GM12878 (cell line): ENCODE data around the gene GMDS. TPM values are rescaled to one million over a fixed set of nuclear protein-coding genes. Genes with fewer than 3 reads are reported as not detected.

Experiments
- ATAC-seq: fragments of 200-7000 bp; cut with Tn5 transposase; 3 replicates; pipeline ENCODE4 v1.9.1; 2020; ENCODE audit warnings: mild to moderate bottlenecking, moderate library complexity
- BruUV-seq: library from RNA; stranded (reverse); fragments of 400-500 nt; replicated peaks from 2 replicates; lab custom pipeline; 2021; lab: Mats Ljungman, UMichigan
- CTCF ChIA-PET: fragments of 300-600 bp; sonication (Branson Sonifier 250); formaldehyde crosslinking; extraction: SDS; loops from one replicate; lab custom pipeline; 2021; ENCODE audit warnings: inconsistent platforms; lab: Yijun Ruan, JAX
- POLR2A ChIA-PET: fragments of 350-600 bp; formaldehyde crosslinking; extraction: SDS; loops from one replicate; lab custom pipeline; 2021; ENCODE audit warnings: inconsistent platforms; lab: Charles Lee
- RAD21 ChIA-PET: fragments of 300-600 bp; sonication (Branson Sonifier 250); formaldehyde crosslinking; loops from one replicate; lab custom pipeline; 2023; ENCODE audit warnings: antibody characterized with exemption; ENCODE audit not compliant: unreplicated experiment; lab: Charles Lee
- SMC1A ChIA-PET: fragments of 300-600 bp; sonication (Branson Sonifier 250); formaldehyde crosslinking; loops from one replicate; lab custom pipeline; 2023; ENCODE audit not compliant: unreplicated experiment, uncharacterized antibody; lab: Charles Lee
- DNase-seq: peaks from one replicate; pipeline ENCODE4 v3.0.0-alpha.2; 2011; ENCODE audit warnings: low read depth, low spot score
- FAIRE-seq: peaks from 3 replicates; lab custom pipeline; 2011; peaks lifted over from hg19 to GRCh38; lab: Jason Lieb, UNC
- H2AFZ ChIP-seq: 2 replicates; pipeline ENCODE4 v1.6.0; 2011; ENCODE audit warnings: low read depth, low read length, control low read depth; ENCODE audit not compliant: control insufficient read depth
- H3K27ac ChIP-seq: 2 replicates; pipeline ENCODE4 v1.5.1; 2011; ENCODE audit warnings: control low read depth; ENCODE audit not compliant: control insufficient read depth, insufficient read depth
- H3K27me3 ChIP-seq, 2 experiments: replicated peaks in 1 of 2; 2 replicates each; pipeline versions ENCODE4 v1.6.0 to v1.6.1; 2011; ENCODE audit warnings: low read length in 1 of 2; ENCODE audit not compliant: control insufficient read depth in 2 of 2, insufficient read depth in 2 of 2
- H3K36me3 ChIP-seq, 2 experiments: 2 replicates each; pipeline ENCODE4 v1.5.1; 2011; ENCODE audit warnings: low read length in 1 of 2; ENCODE audit not compliant: control insufficient read depth in 2 of 2, insufficient read depth in 2 of 2
- H3K4me1 ChIP-seq: 2 replicates; pipeline ENCODE4 v1.6.1; 2011; ENCODE audit warnings: mild to moderate bottlenecking, low read length, moderate library complexity, mixed read lengths; ENCODE audit not compliant: control insufficient read depth, insufficient read depth
- H3K4me2 ChIP-seq: 2 replicates; pipeline ENCODE4 v1.6.0; 2011; ENCODE audit warnings: control low read depth; ENCODE audit not compliant: control insufficient read depth, insufficient read depth
- H3K4me3 ChIP-seq: fragments of 200-600 bp; sonication (generic); 2 replicates; pipeline ENCODE4 v1.5.1; 2016
- H3K79me2 ChIP-seq: 2 replicates; pipeline ENCODE4 v1.6.0; 2011; ENCODE audit warnings: low read length; ENCODE audit not compliant: control insufficient read depth, insufficient read depth
- H3K9ac ChIP-seq: 2 replicates; pipeline ENCODE4 v1.8.0; 2011; ENCODE audit warnings: low read length, control low read depth, mixed read lengths; ENCODE audit not compliant: control insufficient read depth, insufficient read depth
- H3K9me3 ChIP-seq: replicated peaks from 3 replicates; pipeline ENCODE4 v1.5.1; 2011; ENCODE audit warnings: mild to moderate bottlenecking, low read length; ENCODE audit not compliant: control insufficient read depth, insufficient read depth
- H4K20me1 ChIP-seq: 2 replicates; pipeline ENCODE4 v1.6.0; 2011; ENCODE audit not compliant: control insufficient read depth, insufficient read depth
- BCL11A ChIP-seq: IDR thresholded peaks from 2 replicates; pipeline ENCODE4 v1.6.1; 2011; ENCODE audit warnings: low read depth, low read length
- BHLHE40 ChIP-seq, 2 experiments: fragments of 450-650 bp in 1 of 2; IDR thresholded peaks; 2 replicates each; pipeline ENCODE4 v1.6.1; 2011 to 2017; ENCODE audit warnings: low read depth in 2 of 2, borderline replicate concordance in 1 of 2, improper control_type of control experiment in 1 of 2, low read length in 1 of 2, mild to moderate bottlenecking in 1 of 2
- IKZF2 ChIP-seq, 2 experiments: fragments of 450-650 bp; IDR thresholded peaks; 2 replicates each; pipeline ENCODE4 v1.6.1; 2017; ENCODE audit warnings: mild to moderate bottlenecking in 2 of 2, moderate library complexity in 2 of 2
- MTA2 ChIP-seq: fragments of 450-650 bp; IDR thresholded peaks from 2 replicates; pipeline ENCODE4 v1.6.1; 2016; ENCODE audit warnings: low read depth, mild to moderate bottlenecking, moderate library complexity
- PAX5 ChIP-seq: IDR thresholded peaks from 2 replicates; pipeline ENCODE4 v1.6.1; 2011; ENCODE audit warnings: low read depth, low read length, borderline replicate concordance
- PML ChIP-seq: IDR thresholded peaks from 2 replicates; pipeline ENCODE4 v1.6.1; 2012; ENCODE audit warnings: low read length, inconsistent platforms
- RUNX3 ChIP-seq: IDR thresholded peaks from 2 replicates; pipeline ENCODE4 v1.6.1; 2012; ENCODE audit warnings: low read length, inconsistent platforms
- ZBTB40 ChIP-seq: fragments of 450-650 bp; IDR thresholded peaks from 2 replicates; pipeline ENCODE4 v1.6.1; 2016; ENCODE audit warnings: mild to moderate bottlenecking, moderate library complexity, borderline replicate concordance
- ZNF217 ChIP-seq: fragments of 450-650 bp; IDR thresholded peaks from 2 replicates; pipeline ENCODE4 v1.6.1; 2017; ENCODE audit warnings: antibody characterized with exemption, mild to moderate bottlenecking
- WGBS: methylation state at CpG from one replicate; pipeline ENCODE4 v1.1.6; 2016; ENCODE audit warnings: low lambda C conversion rate; ENCODE audit not compliant: insufficient replicate concordance, insufficient coverage; ENCODE audit errors: missing lambda C conversion rate; 5-methylcytosine and 5-hydroxymethylcytosine counted together
- in situ Hi-C: fragments of 300-500 bp; cut with MboI; formaldehyde crosslinking; loops from 9 replicates; pipeline ENCODE4 v1.14.3; 2018; ENCODE audit warnings: mixed read lengths
- intact Hi-C: fragments of 100-400 bp; cut with micrococcal nuclease; formaldehyde crosslinking; loops from one replicate; pipeline ENCODE4 v1.14.2; 2022; ENCODE audit not compliant: unreplicated experiment
- polyA plus RNA-seq, 11 experiments: library from polyadenylated mRNA; depleted of rRNA in 4 of 11; unstranded in 6 of 11; stranded (reverse) in 5 of 11; fragments of >200 nt; fragmentation: Nextera tagmentation in 4 of 11; fragmentation: Illumina TruSeq in 1 of 11; extraction: Ambion mirVana in 4 of 11; extraction: Trizol in 1 of 11; gene quantifications; 1 replicate in 1 of 11; 2 replicates in 10 of 11; pipeline versions ENCODE4 v1.2.1 to v1.2.3, GENCODE V29; 2011 to 2016; ENCODE audit warnings: inconsistent platforms in 2 of 11, missing spikeins in 2 of 11, low read depth in 1 of 11
- total RNA-seq, 4 experiments: library from RNA; depleted of rRNA in 3 of 4; stranded (reverse); fragments of >200 nt in 3 of 4; fragmentation: Illumina TruSeq in 1 of 4; extraction: Trizol in 1 of 4; gene quantifications; 2 replicates each; pipeline versions ENCODE4 v1.2.1 to v1.2.3, GENCODE V29; 2013 to 2021

The GMDS gene
- total and polyA plus RNA-seq, 10 of the 15 experiments (the other 5 are each of a cell fraction or from before 2014, with no cell fraction given) = 0.61 to 53.8 (median 29.3) TPM

- in situ Hi-C loops (loop anchor here (5.0 kb wide), 1 partner anchor 587 kb away; the partner anchor contains the start of gene FOXC1), intact Hi-C loops (no loop called here)
- H3K9ac ChIP-seq = no peak overlapping the region
- TF ChIP-seq ZBTB40 = peak; percentile 74
- 0 out of 2 replicates have a peak, but pooled peaks have one; percentile 20 for TF ChIP-seq ZNF217
- peak in 1 of 2 experiments; percentile 24; a peak in 1 of 4 replicates for TF ChIP-seq IKZF2 (IDR thresholded peaks at IDR 0.05)
- no peak for TF ChIP-seq PML
- no peak for TF ChIP-seq RUNX3
- peak in 1 of 2 experiments; percentile 35; a peak in 2 of 4 replicates for TF ChIP-seq BHLHE40 (IDR thresholded peaks at IDR 0.05; ENCODE audit: borderline replicate concordance in 1 of 2, low read depth in 2 of 2, low read length in 1 of 2)
- peak; percentile 80 for TF ChIP-seq PAX5
- TF ChIP-seq BCL11A = peak; percentile 38; the same call in 1 of the 2 replicates
- TF ChIP-seq MTA2 = peak; percentile 71
- H2AFZ ChIP-seq = no peak overlapping the region
- RAD21 ChIA-PET = interaction anchor here (0.7 to 1.3 kb wide), 4 partner anchors 160 to 599 kb away, joined by 3 to 4 read pairs (median 3); partner anchors contain the start of gene FOXC1
- no peaks in the 10 kb centered on the region for H3K79me2 ChIP-seq
- CTCF ChIA-PET = interaction anchor here (0.6 to 2.6 kb wide), 8 partner anchors 10 to 642 kb away, joined by 3 to 18 read pairs (median 4); no protein-coding TSS in a partner anchor
- no TSS peak for BruUV-seq
- DNase-seq (peak; percentile 13), FAIRE-seq (no peak), ATAC-seq (peak; percentile 78)
- H3K36me3 ChIP-seq = no peaks in the 10 kb centered on the region; a peak in 1 of 4 replicates
- WGBS = 58% methylated on average over 4 of the region's 4 CpGs
- SMC1A ChIA-PET = interaction anchor here (0.9 to 1.6 kb wide), 6 partner anchors 13 to 598 kb away, joined by 3 to 6 read pairs (median 4); no protein-coding TSS in a partner anchor
- H3K9me3 ChIP-seq = no peaks in the 10 kb centered on the region; the same call in 2 of the 3 replicates
- POLR2A ChIA-PET = no interaction called here
- no peak overlapping the region for H3K4me2 ChIP-seq
- H3K4me3 ChIP-seq = no peak overlapping the region
- no peaks in the 10 kb centered on the region for H3K4me1 ChIP-seq
- no peaks in the 10 kb centered on the region for H4K20me1 ChIP-seq
- no peak overlapping the region for H3K27ac ChIP-seq
- no peaks in the 10 kb centered on the region for H3K27me3 ChIP-seq
Measured at GRCh38 chr6:2194643-2195042, 50.8 kb downstream of the GMDS start.
